HG02623 (cell line): ENCODE results near the gene MPIG6B.
A peak's percentile ranks its signal among the peaks of the same experiment; 100 is the strongest.

ENCODE experiments used
- ATAC-seq: cut with Tn5 transposase; IDR thresholded peaks from one replicate; pipeline ENCODE4 v1.9.1; 2021; ENCODE audit warnings: moderate library complexity; ENCODE audit not compliant: unreplicated experiment

MPIG6B gene

DNA sequence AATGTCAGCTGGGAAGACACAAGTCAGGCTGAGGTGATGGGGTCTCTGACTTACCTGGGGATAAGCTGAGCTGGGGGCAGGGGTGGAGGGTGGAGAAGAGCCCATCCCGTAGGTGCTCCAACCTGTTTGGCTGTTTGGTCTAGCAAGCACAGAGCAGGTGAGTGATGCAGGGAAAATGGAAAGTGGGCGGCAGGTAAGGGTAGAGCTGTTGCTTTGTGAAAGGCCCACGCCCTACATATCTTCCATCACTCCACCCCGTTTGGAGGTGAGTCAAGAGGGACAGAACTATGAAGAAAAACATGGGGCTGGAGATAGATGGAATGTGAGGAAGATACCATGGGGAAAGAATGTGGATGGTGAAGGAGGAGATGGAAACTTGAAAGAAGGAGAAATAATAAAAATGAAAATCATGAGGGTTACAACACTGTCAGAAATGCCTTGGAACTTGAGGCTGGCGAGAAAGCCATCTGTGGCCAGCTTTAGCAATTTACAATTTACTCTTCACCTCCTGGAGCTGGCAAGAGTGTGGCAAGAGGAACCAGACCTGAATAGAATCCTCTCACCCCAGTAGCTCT, 2.9 kb upstream of the MPIG6B start:
- no peak for ATAC-seq

GRCh38 chr6:31721351-31722020, 1.7 kb upstream of the MPIG6B start, which contains the start of gene LY6G6C:
Gene LY6G6C (minus strand): TSS chr6:31721746. CDS start chr6:31721679, 67 bp downstream.
- ATAC-seq, result no peak

DNA sequence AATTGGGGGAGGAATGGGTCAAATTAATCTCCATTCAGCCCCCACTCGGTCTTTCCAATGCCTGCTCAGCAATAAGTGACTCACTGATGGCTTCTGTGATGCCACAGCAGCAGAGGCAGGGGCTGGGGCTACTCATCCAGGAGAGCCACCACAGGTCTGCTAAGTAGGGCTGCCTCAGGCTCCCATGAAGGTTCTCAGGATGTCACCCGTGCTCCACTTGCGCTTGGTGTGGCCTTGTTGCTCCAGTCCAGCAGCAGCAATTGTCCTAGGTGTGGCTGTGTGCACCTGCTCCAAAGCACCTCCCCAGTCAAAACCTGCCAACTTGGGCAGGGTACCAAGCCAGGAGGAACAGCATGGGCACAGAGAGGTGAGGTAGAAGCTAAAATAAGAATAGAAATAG, 1.0 kb upstream of the MPIG6B start:
- ATAC-seq, result no peak

- no peak for ATAC-seq
These were observed 963 bp downstream of the MPIG6B start for GRCh38 chr6:31723980-31724691.

GRCh38 chr6:31725502-31726350, 2.6 kb downstream of the MPIG6B start:
- no peak for ATAC-seq

- no peak for ATAC-seq
These were observed 4.0 kb downstream of the MPIG6B start for GRCh38 chr6:31727034-31727716.

DNA sequence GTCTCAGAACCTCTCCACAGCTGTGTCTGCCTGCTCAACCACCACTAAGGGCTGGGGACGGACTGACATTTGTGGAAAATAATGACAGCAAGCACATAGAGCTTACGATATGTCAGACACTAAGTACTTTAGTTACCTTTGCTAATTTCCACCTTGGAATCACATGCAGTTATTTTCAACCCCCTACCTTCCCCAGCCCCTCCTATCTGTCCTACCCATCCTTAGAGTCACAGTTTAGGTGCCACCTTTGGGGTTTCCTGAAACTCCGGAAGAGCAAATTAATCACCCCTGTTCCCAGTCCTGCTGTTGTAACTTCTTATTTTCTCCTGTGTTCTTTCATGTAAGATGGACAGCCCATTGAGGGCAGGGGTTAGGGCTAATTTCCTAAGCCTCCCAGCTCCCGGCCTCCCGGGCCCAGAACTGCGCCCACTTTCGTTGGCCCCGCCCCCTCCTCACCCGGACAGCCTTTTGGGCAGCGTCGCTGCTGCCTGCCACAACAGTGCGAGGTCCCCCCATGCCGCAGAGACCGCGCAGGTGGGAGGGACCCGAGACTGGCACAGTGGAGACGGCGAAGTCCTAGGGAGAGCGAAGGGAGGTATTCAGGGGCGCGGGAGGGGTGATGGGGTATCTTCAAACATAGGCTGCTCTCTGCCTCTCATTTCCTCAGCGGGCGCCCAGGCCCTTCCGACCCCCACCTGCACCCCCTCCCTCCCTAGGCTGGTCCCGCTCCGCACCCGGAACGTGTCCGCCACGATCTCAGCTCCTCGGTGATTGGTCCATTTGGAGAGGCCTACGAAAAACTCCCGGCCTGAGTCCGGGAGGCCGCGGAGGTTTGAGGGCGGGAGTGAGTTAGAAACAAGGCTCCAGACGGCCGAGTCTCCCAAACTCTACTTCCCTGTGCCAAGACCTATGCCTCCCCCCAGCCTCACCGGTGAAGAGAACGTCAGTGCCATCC, 4.8 kb downstream of the MPIG6B start:
- no peak for ATAC-seq

DNA sequence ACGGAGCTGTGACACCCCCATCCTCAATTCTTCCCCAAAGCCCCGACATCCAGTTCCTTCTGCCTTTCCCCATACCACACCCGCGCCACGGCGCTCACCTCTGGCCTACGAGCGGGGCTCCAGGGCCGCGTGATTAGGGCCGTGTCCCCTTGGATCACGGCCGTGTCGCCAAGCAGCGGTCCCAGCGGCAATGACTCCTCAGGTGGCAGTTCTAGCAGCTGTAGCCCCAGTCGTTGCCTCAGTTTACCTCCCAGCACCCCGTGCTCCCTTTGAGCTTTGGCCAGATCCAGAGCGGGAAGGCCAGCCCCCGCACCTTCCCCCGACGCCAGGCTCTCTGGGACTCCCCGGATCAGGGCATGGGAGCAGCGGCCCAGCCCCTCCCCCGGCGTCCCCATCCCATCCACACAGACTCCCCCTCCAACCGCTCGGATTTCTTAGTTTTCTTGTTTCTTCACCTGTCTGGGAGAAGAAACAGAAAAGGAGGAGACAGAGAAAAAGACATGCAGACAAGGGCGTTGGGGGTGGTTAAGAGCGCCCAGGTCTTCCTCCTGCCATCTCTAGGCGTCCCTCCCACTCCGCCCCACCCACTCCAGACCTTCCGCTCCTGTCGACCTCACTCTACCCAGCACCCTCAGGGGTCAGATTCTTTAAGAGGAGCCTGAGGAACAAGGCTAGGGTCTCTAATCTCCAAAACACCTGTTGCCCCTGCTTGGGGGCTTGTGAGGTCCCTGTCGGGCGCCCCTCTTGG, 5.8 kb downstream of the MPIG6B start, which contains the start of gene DDAH2:
TSS of gene DDAH2 (minus strand) at position 533 of the 748 bp plus-strand sequence. CDS start at position 395, 138 bp downstream.
- ATAC-seq, result no peak

DNA sequence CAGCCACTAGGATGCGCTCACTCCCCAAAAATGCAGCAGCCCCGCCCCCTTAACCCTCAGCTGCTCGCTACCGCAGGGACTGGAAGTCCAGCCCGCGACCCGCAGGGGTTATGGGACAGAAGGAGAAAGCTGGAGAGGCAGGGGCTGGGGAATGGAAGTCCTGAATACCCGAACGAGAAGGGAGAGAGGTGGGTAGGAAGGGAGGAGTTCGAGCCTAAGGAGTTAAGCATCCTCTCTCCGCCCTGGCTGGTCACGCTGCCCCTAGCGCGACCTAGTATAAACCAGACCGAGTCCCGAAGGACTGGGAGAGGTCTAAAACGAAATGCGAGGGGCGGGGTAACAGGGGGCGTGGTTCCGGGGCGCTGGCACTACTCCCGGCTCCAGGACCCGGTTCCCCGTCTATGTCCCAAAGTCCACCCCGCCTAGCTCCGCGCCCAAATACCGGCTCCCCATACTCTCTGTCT, 6.4 kb downstream of the MPIG6B start:
- peak; percentile 44 for ATAC-seq

- peak; percentile 36 for ATAC-seq
These were observed 6.9 kb downstream of the MPIG6B start for GRCh38 chr6:31729979-31730630.

DNA sequence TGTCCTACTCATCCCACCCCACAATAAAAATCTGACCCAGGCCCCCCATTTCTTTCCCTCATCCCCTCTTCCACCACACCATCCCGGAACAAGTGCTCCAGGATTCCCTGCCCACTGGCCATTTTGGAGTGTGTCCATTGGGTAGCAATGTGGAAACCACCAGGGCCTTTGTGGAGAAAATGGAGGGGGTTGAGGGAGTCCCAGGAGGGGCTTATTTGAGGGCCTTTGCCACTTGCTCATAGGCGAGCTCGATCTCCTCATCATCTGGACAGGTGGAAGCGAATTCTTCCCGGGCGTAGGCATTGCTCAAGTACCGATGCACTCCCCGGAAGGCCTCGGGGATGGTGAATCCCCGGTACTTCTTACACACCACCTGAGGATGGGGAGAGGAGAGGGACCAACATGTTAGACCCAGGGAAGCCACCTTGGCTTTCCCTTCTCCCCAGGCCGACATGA, 7.5 kb downstream of the MPIG6B start:
- ATAC-seq, result no peak

DNA sequence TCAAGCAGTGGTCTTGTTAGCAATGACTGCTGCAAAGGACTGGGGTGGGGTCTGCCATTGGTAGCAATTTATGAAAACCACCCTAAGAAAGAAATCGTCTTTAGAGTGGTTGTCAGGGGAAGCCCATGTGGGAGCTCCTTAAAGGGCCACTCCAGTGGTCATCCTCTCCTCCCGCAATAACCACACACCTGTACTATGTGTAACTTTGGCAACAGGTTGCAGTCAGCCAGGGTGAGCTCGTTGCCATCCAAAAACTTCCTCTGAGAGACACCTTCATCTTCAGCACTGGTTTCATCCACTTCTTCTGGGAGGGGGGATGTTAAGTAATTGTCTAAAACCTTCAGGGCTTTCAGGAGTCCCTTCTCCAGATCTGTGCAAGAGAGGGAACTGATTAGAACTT, 8.9 kb downstream of the MPIG6B start:
- ATAC-seq, result no peak

DNA sequence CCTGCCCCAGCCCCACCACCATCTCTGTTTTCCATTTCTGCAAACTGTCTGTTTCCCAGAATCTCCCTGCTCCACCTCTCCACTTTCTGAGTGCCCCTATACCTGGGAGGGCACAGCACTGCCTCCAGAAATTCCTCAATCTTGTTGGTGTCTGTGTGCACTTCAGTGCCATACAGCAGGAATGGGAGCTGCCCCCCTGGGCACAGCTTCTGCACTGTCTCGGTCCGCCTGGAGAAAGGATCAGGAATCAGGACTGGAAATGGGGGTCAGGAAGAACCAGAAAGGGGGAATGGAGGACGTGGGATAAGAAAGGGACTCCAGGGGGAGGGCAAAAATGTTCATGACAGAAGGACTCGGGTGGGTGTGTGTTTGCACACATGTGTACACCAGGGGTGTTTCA, 10.6 kb downstream of the MPIG6B start:
- no peak for ATAC-seq

GRCh38 chr6:31734247-31734820, 11.2 kb downstream of the MPIG6B start:
- no peak for ATAC-seq

- no peak for ATAC-seq
These were observed 11.7 kb downstream of the MPIG6B start for GRCh38 chr6:31734821-31735406.

DNA sequence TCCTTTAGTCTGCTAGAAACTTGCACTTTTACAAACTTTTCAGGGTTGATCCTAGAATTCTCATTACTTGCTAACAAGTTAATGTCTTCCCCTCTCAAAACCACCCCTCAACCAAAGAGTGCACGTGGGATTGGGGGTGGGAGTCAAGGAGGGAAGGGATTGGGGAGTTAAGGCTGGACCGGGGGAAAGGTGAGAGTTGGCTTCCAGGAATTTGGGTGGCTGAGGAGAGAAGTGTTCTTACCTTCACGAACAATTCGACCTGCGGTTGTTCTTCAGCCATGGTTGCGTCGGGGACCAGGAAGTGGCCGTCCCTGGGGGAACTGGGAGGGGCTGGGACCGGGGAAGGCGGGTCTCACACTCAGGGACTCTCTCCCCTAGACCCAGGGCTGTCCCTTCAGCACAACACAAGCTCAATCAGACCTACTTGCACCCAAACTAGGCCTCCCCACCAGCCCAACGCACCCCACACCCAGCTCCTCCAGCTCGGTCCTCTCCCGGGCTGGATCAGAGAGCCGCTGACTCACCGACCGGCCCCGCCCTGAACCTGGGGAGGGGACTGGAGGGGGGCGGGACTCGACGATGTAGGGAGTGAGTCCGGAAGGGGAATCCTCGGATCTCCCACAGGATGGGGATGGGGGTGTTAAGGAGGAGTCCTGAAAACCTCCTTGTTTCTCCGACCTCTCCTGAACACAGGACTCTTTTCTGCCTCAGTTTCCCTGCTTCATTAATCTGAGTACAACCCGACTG, 13.0 kb downstream of the MPIG6B start, which contains the start of gene CLIC1:
TSS of gene CLIC1 (minus strand) at position 510 of the 747 bp plus-strand sequence. CDS start at position 280, 230 bp downstream.
- peak; percentile 22 for ATAC-seq
